Astrocyte (in vitro differentiated cells and primary cell): ENCODE data around the gene TUBG2.

Experiments used
- EZH2 ChIP-seq: IDR thresholded peaks from 2 replicates; pipeline ENCODE4 v1.6.1; 2012; ENCODE audit warnings: mild to moderate bottlenecking, low read length, inconsistent platforms; ENCODE audit not compliant: insufficient read depth
- TF ChIP-seq, protein P1 (sequence below): IDR thresholded peaks from 2 replicates; pipeline ENCODE4 v1.5.1; 2011; ENCODE audit warnings: low read depth, mild to moderate bottlenecking, inconsistent platforms, low read length, moderate library complexity; ENCODE audit not compliant: insufficient read depth

- TF ChIP-seq, protein P1, sequence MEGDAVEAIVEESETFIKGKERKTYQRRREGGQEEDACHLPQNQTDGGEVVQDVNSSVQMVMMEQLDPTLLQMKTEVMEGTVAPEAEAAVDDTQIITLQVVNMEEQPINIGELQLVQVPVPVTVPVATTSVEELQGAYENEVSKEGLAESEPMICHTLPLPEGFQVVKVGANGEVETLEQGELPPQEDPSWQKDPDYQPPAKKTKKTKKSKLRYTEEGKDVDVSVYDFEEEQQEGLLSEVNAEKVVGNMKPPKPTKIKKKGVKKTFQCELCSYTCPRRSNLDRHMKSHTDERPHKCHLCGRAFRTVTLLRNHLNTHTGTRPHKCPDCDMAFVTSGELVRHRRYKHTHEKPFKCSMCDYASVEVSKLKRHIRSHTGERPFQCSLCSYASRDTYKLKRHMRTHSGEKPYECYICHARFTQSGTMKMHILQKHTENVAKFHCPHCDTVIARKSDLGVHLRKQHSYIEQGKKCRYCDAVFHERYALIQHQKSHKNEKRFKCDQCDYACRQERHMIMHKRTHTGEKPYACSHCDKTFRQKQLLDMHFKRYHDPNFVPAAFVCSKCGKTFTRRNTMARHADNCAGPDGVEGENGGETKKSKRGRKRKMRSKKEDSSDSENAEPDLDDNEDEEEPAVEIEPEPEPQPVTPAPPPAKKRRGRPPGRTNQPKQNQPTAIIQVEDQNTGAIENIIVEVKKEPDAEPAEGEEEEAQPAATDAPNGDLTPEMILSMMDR: no peak
- no peak for TF ChIP-seq EZH2
These were observed 47.1 kb upstream of the TUBG2 start for GRCh38 chr17:42612013-42612412.
